Neural crest cell (in vitro differentiated cells): ENCODE results near the gene SH3GL3. TPM values are rescaled to one million over a fixed set of nuclear protein-coding genes. Genes with fewer than 3 reads are reported as not detected.

Experiments used
- DNase-seq: peaks from one replicate; pipeline ENCODE4 v3.0.0; 2021; ENCODE audit warnings: low read depth, mixed read lengths, low spot score
- H3K27ac Mint-ChIP-seq: one replicate; pipeline ENCODE4 v1.8.0; 2021; ENCODE audit warnings: mild to moderate bottlenecking, mixed read lengths; ENCODE audit not compliant: unreplicated experiment
- H3K27me3 Mint-ChIP-seq: 2 replicates; pipeline ENCODE4 v1.8.0; 2021; ENCODE audit warnings: low read depth, mild to moderate bottlenecking, mixed read lengths
- H3K36me3 Mint-ChIP-seq: 2 replicates; pipeline ENCODE4 v1.8.0; 2021; ENCODE audit warnings: low read depth, mild to moderate bottlenecking, mixed read lengths
- H3K4me1 Mint-ChIP-seq: 2 replicates; pipeline ENCODE4 v1.8.0; 2021; ENCODE audit warnings: mixed read lengths
- H3K4me3 Mint-ChIP-seq: one replicate; pipeline ENCODE4 v1.8.0; 2021; ENCODE audit warnings: mild to moderate bottlenecking, mixed read lengths
- H3K9me3 Mint-ChIP-seq: 2 replicates; pipeline ENCODE4 v1.8.0; 2021; ENCODE audit warnings: mixed read lengths
- total RNA-seq: library from RNA; stranded (reverse); gene quantifications from 2 replicates; pipeline ENCODE4 v1.2.1, GENCODE V29; 2021
- TF ChIP-seq, protein P1 (sequence below): fragments of 200-600 bp; sonication (generic); conservative IDR thresholded peaks from 2 replicates; pipeline ENCODE4 v1.5.0; 2021; ENCODE audit warnings: antibody characterized with exemption, mild to moderate bottlenecking

Gene SH3GL3
- total RNA-seq, 1 donor from 2014 or later, result 1.4 TPM

DNA sequence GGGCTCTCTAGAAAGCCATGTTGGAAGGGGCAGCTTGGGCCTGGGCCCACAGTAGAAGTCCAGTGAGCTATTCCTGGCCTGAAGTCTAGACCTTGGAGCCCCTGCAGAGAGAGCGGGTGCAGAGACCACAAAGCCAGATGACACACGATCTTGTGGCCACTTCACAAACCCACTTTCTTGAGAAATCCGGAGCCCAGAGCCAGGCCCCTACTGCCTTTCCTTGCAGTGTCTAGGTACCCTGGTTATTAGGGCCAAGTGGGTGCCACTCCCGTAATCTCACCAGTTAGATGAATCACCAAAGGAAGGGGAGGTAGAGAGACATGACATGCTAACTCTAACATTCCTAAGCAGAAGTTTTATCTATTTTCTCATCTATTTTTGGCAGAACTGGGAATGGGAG, 134.2 kb downstream of the SH3GL3 start:
- H3K9me3 Mint-ChIP-seq, result no peaks in the 10 kb centered on the region
- no peak overlapping the region for H3K27ac Mint-ChIP-seq
- TF ChIP-seq, protein P1, sequence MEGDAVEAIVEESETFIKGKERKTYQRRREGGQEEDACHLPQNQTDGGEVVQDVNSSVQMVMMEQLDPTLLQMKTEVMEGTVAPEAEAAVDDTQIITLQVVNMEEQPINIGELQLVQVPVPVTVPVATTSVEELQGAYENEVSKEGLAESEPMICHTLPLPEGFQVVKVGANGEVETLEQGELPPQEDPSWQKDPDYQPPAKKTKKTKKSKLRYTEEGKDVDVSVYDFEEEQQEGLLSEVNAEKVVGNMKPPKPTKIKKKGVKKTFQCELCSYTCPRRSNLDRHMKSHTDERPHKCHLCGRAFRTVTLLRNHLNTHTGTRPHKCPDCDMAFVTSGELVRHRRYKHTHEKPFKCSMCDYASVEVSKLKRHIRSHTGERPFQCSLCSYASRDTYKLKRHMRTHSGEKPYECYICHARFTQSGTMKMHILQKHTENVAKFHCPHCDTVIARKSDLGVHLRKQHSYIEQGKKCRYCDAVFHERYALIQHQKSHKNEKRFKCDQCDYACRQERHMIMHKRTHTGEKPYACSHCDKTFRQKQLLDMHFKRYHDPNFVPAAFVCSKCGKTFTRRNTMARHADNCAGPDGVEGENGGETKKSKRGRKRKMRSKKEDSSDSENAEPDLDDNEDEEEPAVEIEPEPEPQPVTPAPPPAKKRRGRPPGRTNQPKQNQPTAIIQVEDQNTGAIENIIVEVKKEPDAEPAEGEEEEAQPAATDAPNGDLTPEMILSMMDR, result no peak
- no peaks in the 10 kb centered on the region for H3K4me1 Mint-ChIP-seq
- no peak overlapping the region for H3K4me3 Mint-ChIP-seq
- H3K27me3 Mint-ChIP-seq, result no peaks in the 10 kb centered on the region
- H3K36me3 Mint-ChIP-seq, result no peaks in the 10 kb centered on the region
- DNase-seq, result no peak

DNA sequence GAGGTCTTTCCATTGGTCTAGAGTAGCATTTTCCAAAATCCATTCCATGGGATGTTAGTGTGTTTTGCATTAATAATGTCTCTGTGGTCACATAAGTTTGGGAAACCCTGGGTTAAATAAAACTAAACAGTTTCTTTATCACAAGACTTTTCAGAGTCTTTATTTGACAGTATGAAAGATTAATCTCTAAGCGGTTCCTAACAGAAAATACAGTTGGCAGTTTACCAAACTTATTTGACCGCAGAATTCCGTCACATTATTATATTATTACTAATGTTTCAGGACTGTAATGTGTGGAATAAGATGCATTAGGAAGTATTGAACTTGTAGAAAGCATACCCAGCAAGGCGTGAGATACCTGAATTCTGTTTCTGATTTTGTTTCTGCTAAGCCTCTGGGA, 135.2 kb downstream of the SH3GL3 start:
- no peaks in the 10 kb centered on the region for H3K4me1 Mint-ChIP-seq
- TF ChIP-seq, protein P1, result no peak
- DNase-seq, result no peak
- no peaks in the 10 kb centered on the region for H3K9me3 Mint-ChIP-seq
- no peak overlapping the region for H3K4me3 Mint-ChIP-seq
- H3K27me3 Mint-ChIP-seq, result no peaks in the 10 kb centered on the region
- no peak overlapping the region for H3K27ac Mint-ChIP-seq
- no peaks in the 10 kb centered on the region for H3K36me3 Mint-ChIP-seq

DNA sequence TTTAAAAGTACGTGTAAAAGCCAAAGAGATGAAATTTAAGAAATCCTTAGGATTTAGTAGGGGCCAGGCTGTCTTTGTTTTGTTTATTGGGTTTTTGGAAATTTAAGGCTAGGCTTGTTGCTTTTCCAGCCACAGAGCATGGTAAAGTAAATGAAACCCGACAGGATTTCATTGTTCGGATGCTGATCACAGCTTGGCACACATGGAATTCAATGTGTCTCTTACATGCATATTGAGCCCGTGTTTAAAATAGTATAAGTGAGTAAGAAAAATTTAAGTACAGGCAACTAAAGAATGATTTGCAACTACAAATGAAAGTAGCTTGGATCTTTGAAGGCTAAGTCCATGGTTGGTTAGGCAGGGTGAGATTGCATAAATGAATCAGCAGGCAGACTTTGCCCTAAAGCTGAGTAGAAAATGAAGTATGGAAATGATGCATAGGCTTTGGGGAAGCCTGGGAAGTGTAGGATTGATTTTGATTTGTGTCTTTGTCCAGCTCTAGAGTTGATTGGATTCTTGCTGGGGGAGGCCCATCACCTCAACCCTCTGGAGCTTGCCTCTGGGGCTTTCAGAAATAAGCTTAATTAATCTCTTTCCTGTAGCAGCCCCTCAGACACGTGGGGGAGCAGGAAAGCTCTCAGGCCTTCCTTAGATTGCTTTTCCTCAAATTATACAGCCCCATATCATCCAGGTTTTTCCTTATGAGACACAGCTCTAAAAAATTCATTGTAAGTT, 138.6 kb downstream of the SH3GL3 start:
- Mint-ChIP-seq H3K9me3 (no peaks in the 10 kb centered on the region), H3K27ac (no peak overlapping the region), H3K4me3 (no peak overlapping the region), H3K27me3 (no peaks in the 10 kb centered on the region), H3K36me3 (no peaks in the 10 kb centered on the region), H3K4me1 (no peaks in the 10 kb centered on the region)
- DNase-seq, result no peak
- TF ChIP-seq, protein P1, result no peak

DNA sequence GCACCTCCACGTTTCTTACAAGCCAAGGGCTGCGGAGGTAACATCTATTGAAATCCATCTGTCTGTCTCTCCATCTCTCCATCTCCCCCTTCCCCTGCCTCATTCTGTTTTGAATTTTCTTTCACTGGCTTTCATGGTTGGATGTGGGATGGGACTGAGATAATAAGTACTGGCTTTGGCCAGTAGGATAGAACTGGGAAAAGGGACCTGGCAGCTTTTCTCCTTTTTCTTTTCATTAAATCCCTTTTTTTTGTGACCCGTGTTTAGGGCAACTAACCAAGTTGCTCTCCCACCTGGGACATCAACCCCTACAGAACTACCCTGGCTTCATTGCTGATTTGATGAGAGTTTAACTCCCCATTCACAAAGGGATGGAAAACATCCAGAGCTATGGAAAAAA, 139.9 kb downstream of the SH3GL3 start:
- no peaks in the 10 kb centered on the region for H3K27me3 Mint-ChIP-seq
- no peak for DNase-seq
- H3K4me3 Mint-ChIP-seq, result no peak overlapping the region
- H3K4me1 Mint-ChIP-seq, result no peaks in the 10 kb centered on the region
- no peak overlapping the region for H3K27ac Mint-ChIP-seq
- TF ChIP-seq, protein P1, result no peak
- H3K36me3 Mint-ChIP-seq, result no peaks in the 10 kb centered on the region
- no peaks in the 10 kb centered on the region for H3K9me3 Mint-ChIP-seq

DNA sequence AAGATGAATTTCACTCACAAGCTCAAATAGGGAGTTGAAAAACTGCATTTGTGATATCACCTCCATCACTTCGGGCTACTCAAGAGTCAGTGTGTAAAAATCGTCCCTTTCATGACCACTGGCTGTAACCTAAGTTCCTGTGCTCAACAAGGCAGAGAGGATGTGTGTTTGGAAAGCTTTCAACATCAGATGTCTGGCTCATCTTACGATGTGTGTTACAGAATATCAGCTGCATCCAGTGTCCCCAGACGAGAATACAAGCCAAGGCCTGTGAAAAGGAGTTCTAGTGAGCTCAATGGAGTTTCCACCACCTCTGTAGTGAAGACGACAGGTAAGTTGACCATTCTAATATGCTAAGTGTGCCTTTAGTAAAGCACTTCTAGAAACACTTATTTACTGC, 141.3 kb downstream of the SH3GL3 start:
- no peak for DNase-seq
- H3K36me3 Mint-ChIP-seq, result no peaks in the 10 kb centered on the region
- H3K9me3 Mint-ChIP-seq, result no peaks in the 10 kb centered on the region
- no peak overlapping the region for H3K27ac Mint-ChIP-seq
- TF ChIP-seq, protein P1, result no peak
- no peaks in the 10 kb centered on the region for H3K27me3 Mint-ChIP-seq
- H3K4me1 Mint-ChIP-seq, result no peaks in the 10 kb centered on the region
- H3K4me3 Mint-ChIP-seq, result no peak overlapping the region
